SIG-M5 treated with dmso at 0.1 percent for 504 hours (cell line): ENCODE measurements around the gene COL12A1.

Experiments
- DNase-seq: peaks from one replicate; lab custom pipeline; 2025; ENCODE audit not compliant: unreplicated experiment; lab: John Stamatoyannopoulos, UW

COL12A1 gene

GRCh38 chr6:75180864-75181263 is 25.0 kb downstream of the COL12A1 start:
- no peak for DNase-seq

- no peak for DNase-seq
These were observed 27.1 kb downstream of the COL12A1 start for GRCh38 chr6:75178757-75179156.

DNA sequence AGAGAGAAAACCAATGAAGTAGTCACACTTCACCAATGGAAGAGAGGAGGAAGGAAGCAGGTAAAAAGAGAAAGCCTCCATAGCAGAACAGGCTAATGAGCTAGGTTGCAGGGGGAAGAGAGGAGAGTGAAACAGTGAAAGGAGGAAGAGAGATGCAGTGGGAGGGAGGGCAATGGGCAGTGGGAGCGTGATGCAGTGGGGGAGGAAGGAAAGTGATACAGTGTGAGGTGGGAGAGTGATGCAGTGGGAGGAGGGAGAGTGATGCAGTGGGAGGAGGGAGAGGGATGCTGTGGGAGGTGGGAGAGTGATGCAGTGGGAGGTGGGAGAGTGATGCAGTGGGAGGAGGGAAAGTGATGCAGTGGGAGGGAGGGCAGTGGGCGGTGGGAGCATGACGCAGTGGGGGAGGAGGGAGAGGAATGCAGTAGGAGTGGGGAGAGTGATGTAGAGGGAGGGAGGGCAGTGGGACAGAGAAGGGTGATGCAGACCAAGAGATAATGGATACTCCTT is 29.7 kb downstream of the COL12A1 start:
- DNase-seq = no peak

- DNase-seq = no peak
These were observed 33.9 kb downstream of the COL12A1 start for GRCh38 chr6:75171986-75172385.

- DNase-seq = no peak
These were observed 34.3 kb downstream of the COL12A1 start for GRCh38 chr6:75171567-75171966.

GRCh38 chr6:75170691-75171560 is 34.9 kb downstream of the COL12A1 start:
- DNase-seq = no peak

DNA sequence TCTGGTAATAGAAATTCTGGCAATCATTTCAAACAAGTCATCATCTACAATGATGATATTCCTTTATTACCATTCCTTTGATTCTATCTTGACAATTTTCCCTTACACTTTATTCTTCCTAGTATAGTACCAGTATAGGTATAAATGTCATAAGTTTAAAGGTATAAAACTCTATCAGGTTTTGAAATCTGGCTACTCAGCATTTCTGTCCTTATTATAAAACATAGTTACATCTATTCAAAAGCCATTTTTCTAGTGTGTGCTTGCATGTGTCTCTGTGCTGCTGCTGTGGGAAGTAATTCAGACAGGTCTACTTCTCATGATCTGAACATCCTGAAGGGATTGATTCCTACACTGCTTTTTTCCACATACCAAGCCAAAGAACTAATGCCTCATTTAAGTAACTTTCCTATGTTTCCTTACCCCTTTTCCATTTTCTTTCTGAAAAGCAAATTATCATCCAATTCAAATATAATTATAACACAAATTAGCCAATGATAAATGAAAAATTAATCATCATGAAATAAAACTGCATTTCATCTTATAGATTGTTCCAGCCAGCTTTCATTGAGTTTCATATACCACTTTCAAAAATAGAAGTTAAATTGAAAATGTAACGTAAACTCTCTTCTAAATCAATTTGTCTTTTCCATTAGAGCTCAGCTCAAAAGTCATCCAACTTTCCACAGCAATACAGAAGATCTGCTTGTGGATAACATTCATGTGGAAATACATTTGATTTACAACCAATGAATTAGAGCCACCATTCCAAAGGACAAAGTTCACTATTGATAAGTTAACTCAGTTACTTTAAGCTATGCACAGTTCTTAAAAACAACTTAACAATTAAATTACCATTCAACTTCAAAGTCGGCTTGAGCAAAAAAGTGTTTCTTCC is 35.9 kb downstream of the COL12A1 start:
- DNase-seq = no peak

DNA sequence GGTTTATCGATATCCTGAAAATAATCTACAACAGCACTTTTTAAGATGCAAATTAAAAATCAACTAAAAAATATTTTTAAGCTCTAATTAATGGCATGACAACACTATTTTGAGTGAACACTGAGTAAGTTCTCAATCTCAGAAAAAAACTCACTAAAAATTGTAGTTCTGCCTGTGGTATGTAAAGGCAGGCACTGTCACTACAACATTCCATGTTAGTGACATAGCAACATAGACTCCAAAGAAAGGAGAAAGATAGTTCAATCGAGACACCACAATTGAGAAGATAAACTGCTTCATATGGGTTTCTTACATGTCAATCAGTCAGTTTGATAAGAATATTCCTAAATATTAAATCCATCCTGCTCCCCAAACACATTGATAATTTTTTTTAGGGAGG is 38.0 kb downstream of the COL12A1 start:
- DNase-seq = no peak

DNA sequence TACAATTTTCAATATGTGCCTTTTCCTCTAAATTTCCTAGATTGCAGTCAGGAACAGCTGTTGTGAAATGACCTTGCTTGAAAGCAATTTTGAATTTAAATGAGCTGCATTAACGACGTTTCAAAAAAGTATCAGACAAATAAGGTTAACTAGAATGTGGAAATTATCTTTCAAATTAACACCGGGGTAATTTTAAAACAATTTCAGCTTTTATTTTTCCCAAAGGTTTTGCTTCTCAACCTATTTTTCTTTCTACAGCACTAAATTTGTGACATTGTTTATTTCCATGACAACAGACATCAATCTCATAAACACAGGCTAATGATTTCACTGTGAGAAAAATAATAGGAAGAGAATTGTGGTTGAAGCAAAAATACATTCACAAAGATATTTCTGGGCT is 38.5 kb downstream of the COL12A1 start:
- DNase-seq = no peak

GRCh38 chr6:75166773-75167172 is 39.1 kb downstream of the COL12A1 start:
- DNase-seq = no peak

- no peak for DNase-seq
These were observed 39.6 kb downstream of the COL12A1 start for GRCh38 chr6:75166236-75166635.

GRCh38 chr6:75158176-75158575 is 47.7 kb downstream of the COL12A1 start:
- no peak for DNase-seq

GRCh38 chr6:75157336-75157735 is 48.5 kb downstream of the COL12A1 start:
- DNase-seq = no peak

GRCh38 chr6:75156186-75156878 is 49.5 kb downstream of the COL12A1 start:
- no peak for DNase-seq

DNA sequence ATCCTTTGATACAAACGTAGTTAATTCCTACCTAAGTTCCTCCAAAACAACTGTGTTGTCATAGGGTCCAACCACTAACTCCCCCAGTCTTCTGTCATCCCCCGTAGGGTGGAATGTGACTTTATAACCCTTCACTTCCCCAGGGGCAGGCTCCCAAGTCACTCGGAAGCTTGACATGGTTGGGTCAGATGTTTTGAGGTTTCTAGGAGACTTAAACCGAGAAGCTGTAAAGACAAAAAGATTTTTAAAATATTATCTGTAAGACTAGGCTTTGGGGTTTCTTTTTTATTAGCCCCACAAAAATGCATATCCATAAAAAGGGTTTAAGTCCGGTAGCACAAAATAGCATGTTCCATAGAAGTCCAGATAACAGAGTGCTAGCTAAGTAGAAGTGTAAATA is 50.2 kb downstream of the COL12A1 start:
- no peak for DNase-seq

DNA sequence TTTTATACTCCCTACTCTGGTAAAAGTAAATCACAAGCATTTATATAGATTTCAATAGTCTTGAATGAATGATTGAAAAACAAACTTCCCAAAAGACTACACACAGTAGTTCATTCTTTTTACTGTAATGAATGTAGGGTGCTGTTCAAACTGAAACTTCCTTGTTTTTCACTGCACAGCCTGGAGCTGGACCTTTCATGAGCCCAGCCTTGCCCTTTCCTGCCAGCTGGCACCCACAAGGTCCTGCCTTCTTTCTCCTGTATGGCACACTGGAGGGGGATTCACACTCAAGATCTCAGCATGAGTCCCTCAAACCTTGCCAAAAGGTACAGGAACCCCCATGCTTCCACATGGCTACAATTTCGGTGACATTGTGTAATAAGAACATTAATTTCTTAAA is 50.9 kb downstream of the COL12A1 start:
- no peak for DNase-seq

- no peak for DNase-seq
These were observed 55.0 kb downstream of the COL12A1 start for GRCh38 chr6:75150685-75151412.

GRCh38 chr6:75149696-75150095 is 56.2 kb downstream of the COL12A1 start:
- DNase-seq = no peak

DNA sequence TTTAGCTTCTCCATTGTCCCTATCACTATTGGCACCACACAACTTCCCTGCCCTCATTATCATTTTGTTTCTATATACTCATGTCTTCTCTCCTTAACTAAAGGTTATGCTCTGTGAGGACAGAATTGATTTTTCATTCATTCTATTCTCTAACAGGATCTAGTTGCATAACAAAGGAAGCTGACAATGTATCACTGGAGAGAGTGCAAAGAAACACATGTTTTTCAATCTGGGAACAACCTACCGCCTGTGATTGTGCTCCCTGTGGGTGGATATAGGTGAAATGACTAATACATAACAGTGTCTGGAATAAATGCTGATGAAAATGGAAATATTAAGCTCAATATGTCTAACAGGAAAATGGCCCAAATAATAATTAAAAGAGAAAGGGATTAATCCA is 56.6 kb downstream of the COL12A1 start:
- DNase-seq = no peak

- no peak for DNase-seq
These were observed 58.3 kb downstream of the COL12A1 start for GRCh38 chr6:75147512-75147911.

DNA sequence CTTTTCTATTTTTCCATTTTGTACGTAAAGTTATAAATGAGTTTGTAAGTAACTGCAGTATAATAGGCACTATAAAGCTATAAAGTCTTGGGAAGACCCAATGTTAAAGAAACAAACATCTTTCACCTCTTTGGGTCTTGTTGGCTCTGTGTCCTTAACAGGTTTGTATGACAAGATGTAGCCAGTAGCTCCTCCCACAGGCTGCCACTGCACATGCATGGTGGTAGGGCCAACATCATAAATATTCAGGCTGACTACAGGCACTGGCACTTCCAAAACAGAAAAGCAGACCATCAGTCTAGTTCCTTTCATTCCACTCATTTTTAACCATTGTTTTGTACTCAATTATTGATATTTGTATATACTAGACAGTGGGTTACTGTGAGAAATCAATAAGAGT is 59.9 kb downstream of the COL12A1 start:
- DNase-seq = no peak
